ENCODE data around the gene UBD.

The UBD gene

GRCh38 chr6:29602564-29603361, 43.2 kb upstream of the UBD start:
- DNase-seq (ENCODE audit: low spot score), result no peak

GRCh38 chr6:29598172-29598747, 38.7 kb upstream of the UBD start:
- DNase-seq (ENCODE audit: low spot score) (no peak), ATAC-seq (ENCODE audit: low read depth) (peak; percentile 20; the same call in 1 of the 3 replicates)
- H3K27me3 ChIP-seq (ENCODE audit: insufficient read depth, poor library complexity, severe bottlenecking), result no peaks in the 10 kb centered on the region
- H3K27ac ChIP-seq (ENCODE audit: poor library complexity, severe bottlenecking), result no peak overlapping the region
- no peaks in the 10 kb centered on the region for H3K9me3 ChIP-seq (ENCODE audit: severe bottlenecking)
- H3K36me3 ChIP-seq (ENCODE audit: low read depth), result peaks cover 8% of the 10 kb centered on the region; the same call in 1 of the 2 replicates
- no peak overlapping the region for H3K4me3 ChIP-seq (ENCODE audit: severe bottlenecking)
- H3K4me1 ChIP-seq (ENCODE audit: insufficient read depth, poor library complexity, severe bottlenecking), result no peaks in the 10 kb centered on the region
- TF ChIP-seq CTCF (IDR thresholded peaks at IDR 0.05; ENCODE audit: poor library complexity, severe bottlenecking), result no peak

More at GRCh38 chr6:29602564-29603361, 43.2 kb upstream of the UBD start:
- TF ChIP-seq CTCF (IDR thresholded peaks at IDR 0.05; ENCODE audit: poor library complexity, severe bottlenecking), result no peak
- no peaks in the 10 kb centered on the region for H3K4me1 ChIP-seq (ENCODE audit: insufficient read depth, poor library complexity, severe bottlenecking)
- H3K27ac ChIP-seq (ENCODE audit: poor library complexity, severe bottlenecking), result no peak overlapping the region
- H3K4me3 ChIP-seq (ENCODE audit: severe bottlenecking), result no peak overlapping the region
- no peaks in the 10 kb centered on the region for H3K27me3 ChIP-seq (ENCODE audit: insufficient read depth, poor library complexity, severe bottlenecking)
- no peaks in the 10 kb centered on the region for H3K9me3 ChIP-seq (ENCODE audit: severe bottlenecking)
- ATAC-seq (ENCODE audit: low read depth), result peak; percentile 30; the same call in 1 of the 3 replicates
- H3K36me3 ChIP-seq (ENCODE audit: low read depth), result peaks cover 33% of the 10 kb centered on the region

DNA sequence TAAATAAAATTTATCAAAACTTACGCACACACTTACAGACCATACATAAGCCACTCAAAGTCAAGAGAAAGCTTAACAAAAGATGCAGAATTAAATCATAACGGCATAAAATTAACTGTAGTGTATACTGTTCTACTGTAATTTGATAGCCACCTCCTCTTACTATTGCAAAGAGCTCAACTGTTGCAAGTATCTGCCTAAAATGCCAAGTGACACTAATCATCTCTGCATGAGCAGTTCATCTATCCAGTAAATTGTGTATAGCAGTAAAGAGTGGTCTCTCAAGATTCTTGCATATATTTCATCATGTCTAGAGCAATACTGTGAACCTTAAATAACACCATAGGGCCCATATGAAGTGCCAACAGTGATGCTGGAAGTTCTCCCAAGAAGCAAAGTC, 37.7 kb upstream of the UBD start:
- H3K9me3 ChIP-seq (ENCODE audit: severe bottlenecking), result no peaks in the 10 kb centered on the region
- ATAC-seq (ENCODE audit: low read depth) (no peak), DNase-seq (ENCODE audit: low spot score) (no peak)
- no peaks in the 10 kb centered on the region for H3K27me3 ChIP-seq (ENCODE audit: insufficient read depth, poor library complexity, severe bottlenecking)
- H3K4me3 ChIP-seq (ENCODE audit: severe bottlenecking), result no peak overlapping the region
- TF ChIP-seq CTCF (IDR thresholded peaks at IDR 0.05; ENCODE audit: poor library complexity, severe bottlenecking), result no peak
- no peak overlapping the region for H3K27ac ChIP-seq (ENCODE audit: poor library complexity, severe bottlenecking)
- H3K36me3 ChIP-seq (ENCODE audit: low read depth), result peaks cover under 1% of the 10 kb centered on the region; the same call in 1 of the 2 replicates
- H3K4me1 ChIP-seq (ENCODE audit: insufficient read depth, poor library complexity, severe bottlenecking), result no peaks in the 10 kb centered on the region

DNA sequence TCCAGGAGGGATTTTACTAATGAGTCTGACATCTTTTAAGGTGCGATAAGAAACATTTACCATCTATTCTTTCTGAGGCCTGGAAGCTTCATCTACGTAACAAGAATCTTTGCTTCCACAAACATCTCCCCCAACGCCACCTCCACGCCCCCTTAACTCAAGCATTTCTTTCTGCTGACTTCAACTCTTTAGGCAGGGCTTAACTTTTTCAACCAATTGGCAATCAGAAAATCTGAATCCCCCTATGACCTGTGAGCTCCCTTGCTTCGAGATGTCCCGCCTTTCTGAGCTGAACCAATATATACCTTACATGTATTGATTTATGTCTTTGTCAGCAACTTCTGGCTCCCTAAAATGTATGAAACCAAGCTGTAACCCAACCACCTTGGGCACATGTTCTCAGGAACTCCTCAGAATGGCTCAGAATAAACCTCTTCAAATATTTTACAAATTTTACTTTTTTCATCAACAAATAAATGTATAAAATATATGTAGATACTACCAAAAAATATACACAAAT, 36.9 kb upstream of the UBD start:
- no peak overlapping the region for H3K4me3 ChIP-seq (ENCODE audit: severe bottlenecking)
- no peak for ATAC-seq (ENCODE audit: low read depth)

More for the DNA sequence above, 36.9 kb upstream of the UBD start:
- Histone ChIP-seq H3K27ac (ENCODE audit: poor library complexity, severe bottlenecking) (no peak overlapping the region), H3K9me3 (ENCODE audit: severe bottlenecking) (no peaks in the 10 kb centered on the region), H3K4me1 (ENCODE audit: insufficient read depth, poor library complexity, severe bottlenecking) (no peaks in the 10 kb centered on the region), H3K36me3 (ENCODE audit: low read depth) (no peaks in the 10 kb centered on the region), H3K27me3 (ENCODE audit: insufficient read depth, poor library complexity, severe bottlenecking) (no peaks in the 10 kb centered on the region)
- DNase-seq (ENCODE audit: low spot score), result no peak
- no peak for TF ChIP-seq CTCF (IDR thresholded peaks at IDR 0.05; ENCODE audit: poor library complexity, severe bottlenecking)
